Measurements from ENCODE around the gene FERMT1.
"Not testable (repeated sequence)": the region's sequence is repeated elsewhere in the genome, so short reads cannot be mapped to it uniquely, and the experiment has no call there.

Gene FERMT1

DNA sequence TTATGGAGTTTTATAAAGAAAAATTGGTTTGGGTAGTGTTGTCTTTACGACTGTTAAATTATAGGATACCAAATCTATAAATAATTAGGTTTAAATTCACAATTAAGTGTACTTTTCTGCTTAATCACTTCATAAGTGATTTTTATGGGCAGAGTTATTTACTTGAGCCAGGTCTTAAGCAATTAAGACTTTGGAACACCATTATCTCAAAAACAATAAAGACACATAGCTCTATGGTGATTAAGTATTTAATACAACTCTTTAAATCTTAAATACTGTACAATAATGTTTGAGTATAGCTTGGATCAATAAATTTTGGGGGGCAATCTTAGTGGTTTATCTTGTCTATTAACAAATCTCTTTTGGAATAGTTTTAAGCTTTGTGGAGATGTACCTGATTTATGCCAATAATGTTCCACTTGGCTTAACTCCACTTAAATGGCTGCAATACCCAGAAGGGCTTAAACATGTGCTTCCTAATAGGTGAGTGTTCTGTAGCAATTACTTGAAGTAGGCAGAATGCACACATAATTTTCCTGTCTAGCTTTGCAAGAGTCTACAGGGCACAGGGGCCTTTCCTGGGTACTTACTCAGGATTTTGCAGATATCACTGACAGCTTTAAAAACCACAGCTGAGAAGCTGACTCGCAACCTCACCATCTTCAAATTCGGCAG lies 7.5 kb downstream of the FERMT1 start:
- no peak overlapping the region for H3K4me3 ChIP-seq (ENCODE audit: low read depth in 1 of 2, low read length in 2 of 2)
- H3K27me3 ChIP-seq (ENCODE audit: control insufficient read depth in 1 of 2, insufficient read depth in 2 of 2, low read length in 2 of 2), result no peaks in the 10 kb centered on the region
- no peak overlapping the region for H3K27ac ChIP-seq (ENCODE audit: low read depth, low read length)
- H3K4me1 ChIP-seq (ENCODE audit: insufficient read depth, low read length), result no peaks in the 10 kb centered on the region
- peaks cover 5% of the 10 kb centered on the region for H3K9me3 ChIP-seq (ENCODE audit: low read length)
- no peaks in the 10 kb centered on the region for H3K36me3 ChIP-seq (ENCODE audit: insufficient read depth, low read length)
- no peak overlapping the region for H3K9ac ChIP-seq (ENCODE audit: low read length)

DNA sequence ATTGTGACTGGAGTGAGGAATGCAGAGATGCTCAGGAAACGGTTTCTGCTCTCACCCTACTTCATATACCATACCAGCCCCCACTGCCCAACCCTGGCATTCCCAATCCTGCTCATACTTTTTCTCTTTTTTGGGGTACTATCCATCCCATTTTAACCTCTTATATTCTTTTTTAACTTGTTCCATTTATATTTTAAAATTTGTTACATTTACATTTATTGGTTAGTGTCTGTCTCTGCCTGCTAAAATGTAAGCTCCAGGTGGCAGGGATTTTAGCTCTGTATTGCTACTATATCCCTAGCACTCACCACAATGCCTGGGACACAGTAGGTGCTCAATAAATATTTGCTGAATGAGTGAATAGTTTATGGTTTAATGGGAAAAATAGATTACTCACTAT lies 8.1 kb downstream of the FERMT1 start:
- Histone ChIP-seq H3K9me3 (ENCODE audit: low read length) (peaks cover 5% of the 10 kb centered on the region), H3K36me3 (ENCODE audit: insufficient read depth, low read length) (no peaks in the 10 kb centered on the region), H3K4me3 (ENCODE audit: low read depth in 1 of 2, low read length in 2 of 2) (no peak overlapping the region), H3K4me1 (ENCODE audit: insufficient read depth, low read length) (no peaks in the 10 kb centered on the region), H3K27ac (ENCODE audit: low read depth, low read length) (no peak overlapping the region), H3K9ac (ENCODE audit: low read length) (no peak overlapping the region), H3K27me3 (ENCODE audit: control insufficient read depth in 1 of 2, insufficient read depth in 2 of 2, low read length in 2 of 2) (no peaks in the 10 kb centered on the region)

DNA sequence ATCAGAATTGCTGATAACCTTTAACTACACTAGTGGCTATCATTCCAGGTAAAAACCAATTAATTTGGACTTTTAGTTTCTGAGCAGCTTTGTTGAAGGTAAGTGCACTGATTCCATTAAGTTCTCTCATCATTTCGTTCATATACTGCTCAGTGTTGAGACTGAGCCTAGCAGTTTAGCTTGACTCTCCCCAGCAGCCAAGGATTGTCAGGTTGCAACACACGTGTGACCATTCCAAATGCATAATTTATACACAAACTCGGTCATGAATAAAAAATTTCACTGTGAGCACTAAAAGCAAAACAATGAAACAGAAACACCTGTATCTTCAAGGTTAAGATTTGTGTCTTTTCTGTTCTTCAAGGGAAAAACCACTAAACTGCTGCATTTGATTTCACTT lies 8.9 kb downstream of the FERMT1 start:
- no peak overlapping the region for H3K4me3 ChIP-seq (ENCODE audit: low read depth in 1 of 2, low read length in 2 of 2)

GRCh38 chr20:6112965-6113364 lies 9.9 kb downstream of the FERMT1 start:
- not testable (repeated sequence) for H3K36me3 ChIP-seq (ENCODE audit: insufficient read depth, low read length); H3K4me3 ChIP-seq (ENCODE audit: low read depth in 1 of 2, low read length in 2 of 2); H3K27me3 ChIP-seq (ENCODE audit: control insufficient read depth in 1 of 2, insufficient read depth in 2 of 2, low read length in 2 of 2); H3K27ac ChIP-seq (ENCODE audit: low read depth, low read length); H3K9ac ChIP-seq (ENCODE audit: low read length); H3K4me1 ChIP-seq (ENCODE audit: insufficient read depth, low read length); H3K9me3 ChIP-seq (ENCODE audit: low read length)

More for the DNA sequence above, 8.9 kb downstream of the FERMT1 start:
- Histone ChIP-seq H3K9ac (ENCODE audit: low read length) (no peak overlapping the region), H3K27ac (ENCODE audit: low read depth, low read length) (no peak overlapping the region), H3K4me1 (ENCODE audit: insufficient read depth, low read length) (no peaks in the 10 kb centered on the region), H3K9me3 (ENCODE audit: low read length) (peaks cover 5% of the 10 kb centered on the region), H3K27me3 (ENCODE audit: control insufficient read depth in 1 of 2, insufficient read depth in 2 of 2, low read length in 2 of 2) (no peaks in the 10 kb centered on the region), H3K36me3 (ENCODE audit: insufficient read depth, low read length) (no peaks in the 10 kb centered on the region)

DNA sequence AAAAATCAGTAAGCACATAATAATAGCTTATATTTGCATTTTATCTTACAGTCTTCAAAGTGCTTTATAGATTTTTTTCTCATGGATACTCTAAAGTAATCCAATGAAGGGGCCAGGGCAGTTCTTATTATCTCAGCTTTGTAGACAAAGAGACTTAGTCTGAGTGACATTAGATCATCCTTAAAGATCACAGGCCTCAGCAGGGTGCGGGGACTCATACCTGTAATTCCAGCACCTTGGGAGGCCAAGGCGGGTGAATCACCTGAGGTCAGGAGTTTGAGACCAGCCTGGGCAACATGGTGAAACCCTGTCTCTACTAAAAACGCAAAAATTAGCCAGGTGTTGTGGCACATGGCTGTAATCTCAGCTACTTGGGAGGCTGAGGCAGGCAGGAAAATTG lies 14.5 kb downstream of the FERMT1 start:
- Histone ChIP-seq H3K27ac (ENCODE audit: low read depth, low read length) (no peak overlapping the region), H3K36me3 (ENCODE audit: insufficient read depth, low read length) (no peaks in the 10 kb centered on the region), H3K9ac (ENCODE audit: low read length) (no peak overlapping the region), H3K9me3 (ENCODE audit: low read length) (no peaks in the 10 kb centered on the region), H3K4me1 (ENCODE audit: insufficient read depth, low read length) (no peaks in the 10 kb centered on the region), H3K27me3 (ENCODE audit: control insufficient read depth in 1 of 2, insufficient read depth in 2 of 2, low read length in 2 of 2) (no peaks in the 10 kb centered on the region), H3K4me3 (ENCODE audit: low read depth in 1 of 2, low read length in 2 of 2) (no peak overlapping the region)

DNA sequence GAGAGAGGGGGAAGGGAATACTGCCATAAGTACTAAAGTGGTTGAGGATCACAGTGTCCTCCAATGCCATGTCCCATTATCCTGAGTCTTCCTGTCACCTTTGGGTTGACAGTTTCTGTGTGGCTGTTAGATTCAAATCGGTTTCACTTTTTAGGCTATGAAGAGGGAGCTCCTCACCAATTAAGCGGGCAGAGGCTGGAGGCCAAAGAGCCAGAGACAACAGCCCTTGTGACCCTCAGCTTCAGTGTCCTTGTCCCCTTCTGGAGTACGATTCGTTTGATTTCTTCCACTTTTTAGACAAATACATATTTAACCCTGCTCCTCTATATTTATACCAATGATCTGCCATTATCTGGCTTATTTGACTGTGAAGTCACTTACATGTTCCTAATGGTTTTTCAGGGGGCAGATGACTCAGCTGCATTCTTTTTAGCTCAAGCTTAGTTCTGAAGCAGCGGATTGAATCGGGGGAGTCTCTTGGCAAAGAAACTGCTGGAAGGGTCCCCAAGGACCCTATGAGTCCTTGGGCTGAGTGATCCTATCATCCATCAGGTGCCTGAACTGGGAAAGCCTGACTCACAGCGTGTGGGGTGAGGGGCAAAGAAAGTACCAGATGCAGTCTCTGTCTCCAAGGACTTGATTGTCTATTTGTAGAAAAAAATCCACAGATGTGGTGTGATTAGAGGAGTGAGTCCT lies 18.2 kb downstream of the FERMT1 start:
- Histone ChIP-seq H3K27ac (ENCODE audit: low read depth, low read length) (no peak overlapping the region), H3K27me3 (ENCODE audit: control insufficient read depth in 1 of 2, insufficient read depth in 2 of 2, low read length in 2 of 2) (no peaks in the 10 kb centered on the region), H3K4me1 (ENCODE audit: insufficient read depth, low read length) (no peaks in the 10 kb centered on the region), H3K4me3 (ENCODE audit: low read depth in 1 of 2, low read length in 2 of 2) (no peak overlapping the region), H3K9me3 (ENCODE audit: low read length) (no peaks in the 10 kb centered on the region), H3K36me3 (ENCODE audit: insufficient read depth, low read length) (no peaks in the 10 kb centered on the region), H3K9ac (ENCODE audit: low read length) (no peak overlapping the region)

DNA sequence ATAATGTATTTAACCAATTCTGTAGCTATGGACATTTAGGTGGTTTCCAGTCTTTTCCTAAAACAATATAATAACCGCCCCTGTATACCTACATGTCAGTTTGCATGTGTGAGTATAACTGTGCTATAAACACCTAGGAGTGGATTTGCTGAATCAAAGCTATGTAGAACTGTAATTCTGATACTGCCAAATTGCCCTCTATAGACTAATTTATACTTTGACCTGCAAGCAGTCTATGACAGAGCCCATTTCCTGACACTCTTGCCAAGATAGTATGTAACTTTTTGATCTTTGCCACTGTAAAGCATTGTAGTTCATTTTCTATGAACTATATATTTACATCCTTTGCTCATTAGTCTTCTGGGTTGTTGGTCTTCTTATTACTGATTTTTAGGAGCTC lies 19.5 kb downstream of the FERMT1 start:
- H3K27me3 ChIP-seq (ENCODE audit: control insufficient read depth in 1 of 2, insufficient read depth in 2 of 2, low read length in 2 of 2), result no peaks in the 10 kb centered on the region
- H3K27ac ChIP-seq (ENCODE audit: low read depth, low read length), result no peak overlapping the region
- no peak overlapping the region for H3K9ac ChIP-seq (ENCODE audit: low read length)
- H3K4me3 ChIP-seq (ENCODE audit: low read depth in 1 of 2, low read length in 2 of 2), result no peak overlapping the region
- no peaks in the 10 kb centered on the region for H3K4me1 ChIP-seq (ENCODE audit: insufficient read depth, low read length)
- no peaks in the 10 kb centered on the region for H3K9me3 ChIP-seq (ENCODE audit: low read length)
- no peaks in the 10 kb centered on the region for H3K36me3 ChIP-seq (ENCODE audit: insufficient read depth, low read length)

GRCh38 chr20:6101346-6101745 lies 21.5 kb downstream of the FERMT1 start:
- Histone ChIP-seq H3K9ac (ENCODE audit: low read length) (no peak overlapping the region), H3K27ac (ENCODE audit: low read depth, low read length) (no peak overlapping the region), H3K9me3 (ENCODE audit: low read length) (no peaks in the 10 kb centered on the region), H3K4me1 (ENCODE audit: insufficient read depth, low read length) (no peaks in the 10 kb centered on the region), H3K36me3 (ENCODE audit: insufficient read depth, low read length) (no peaks in the 10 kb centered on the region), H3K4me3 (ENCODE audit: low read depth in 1 of 2, low read length in 2 of 2) (no peak overlapping the region), H3K27me3 (ENCODE audit: control insufficient read depth in 1 of 2, insufficient read depth in 2 of 2, low read length in 2 of 2) (no peaks in the 10 kb centered on the region)

- Histone ChIP-seq H3K36me3 (ENCODE audit: insufficient read depth, low read length) (no peaks in the 10 kb centered on the region), H3K9me3 (ENCODE audit: low read length) (no peaks in the 10 kb centered on the region), H3K27ac (ENCODE audit: low read depth, low read length) (no peak overlapping the region), H3K27me3 (ENCODE audit: control insufficient read depth in 1 of 2, insufficient read depth in 2 of 2, low read length in 2 of 2) (no peaks in the 10 kb centered on the region), H3K4me3 (ENCODE audit: low read depth in 1 of 2, low read length in 2 of 2) (no peak overlapping the region), H3K4me1 (ENCODE audit: insufficient read depth, low read length) (no peaks in the 10 kb centered on the region), H3K9ac (ENCODE audit: low read length) (no peak overlapping the region)
Measured at GRCh38 chr20:6100246-6100645, 22.6 kb downstream of the FERMT1 start.

DNA sequence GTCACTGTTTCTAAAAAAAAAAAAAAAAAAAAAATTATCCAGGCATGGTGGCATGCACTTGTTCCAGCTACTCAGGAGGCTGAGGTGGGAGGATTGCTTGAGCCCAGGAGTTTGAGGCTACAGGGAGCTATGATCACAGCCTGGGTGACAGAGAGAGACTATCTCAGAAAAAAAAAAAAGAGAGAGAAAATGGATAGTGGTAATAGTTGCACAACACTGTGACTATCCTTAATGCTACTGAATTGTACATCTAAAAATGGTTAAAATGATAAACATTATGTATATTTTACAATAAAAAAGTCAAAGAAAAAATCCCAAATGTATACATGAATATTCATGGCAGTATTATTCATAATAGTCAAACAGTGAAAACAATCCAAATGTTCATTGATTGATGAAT lies 23.0 kb downstream of the FERMT1 start:
- H3K36me3 ChIP-seq (ENCODE audit: insufficient read depth, low read length), result no peaks in the 10 kb centered on the region

DNA sequence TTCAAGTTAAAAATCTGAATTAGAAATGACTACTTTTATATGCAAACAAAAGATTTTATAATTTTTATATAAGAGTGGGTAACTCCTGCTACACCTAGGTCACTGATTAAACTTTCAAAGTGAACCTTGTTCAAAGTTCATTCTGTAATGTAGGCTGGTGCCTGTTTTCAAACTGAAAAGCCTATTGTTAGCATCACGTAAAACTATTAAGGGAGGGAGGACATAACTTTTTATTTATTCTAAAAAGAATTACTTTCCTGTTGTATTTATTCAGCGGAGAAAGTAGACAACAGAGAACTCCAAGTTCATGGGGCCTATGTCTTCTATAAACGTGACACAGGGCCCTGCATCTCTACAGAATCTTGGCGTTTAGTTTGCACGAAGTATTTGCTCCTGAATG lies 27.4 kb downstream of the FERMT1 start:
- Histone ChIP-seq H3K4me1 (ENCODE audit: insufficient read depth, low read length) (no peaks in the 10 kb centered on the region), H3K9me3 (ENCODE audit: low read length) (no peaks in the 10 kb centered on the region), H3K27me3 (ENCODE audit: control insufficient read depth in 1 of 2, insufficient read depth in 2 of 2, low read length in 2 of 2) (no peaks in the 10 kb centered on the region), H3K4me3 (ENCODE audit: low read depth in 1 of 2, low read length in 2 of 2) (no peak overlapping the region), H3K27ac (ENCODE audit: low read depth, low read length) (no peak overlapping the region), H3K9ac (ENCODE audit: low read length) (no peak overlapping the region), H3K36me3 (ENCODE audit: insufficient read depth, low read length) (no peaks in the 10 kb centered on the region)

More for the DNA sequence above, 23.0 kb downstream of the FERMT1 start:
- no peak overlapping the region for H3K4me3 ChIP-seq (ENCODE audit: low read depth in 1 of 2, low read length in 2 of 2)
- H3K4me1 ChIP-seq (ENCODE audit: insufficient read depth, low read length), result no peaks in the 10 kb centered on the region
- no peaks in the 10 kb centered on the region for H3K27me3 ChIP-seq (ENCODE audit: control insufficient read depth in 1 of 2, insufficient read depth in 2 of 2, low read length in 2 of 2)
- no peaks in the 10 kb centered on the region for H3K9me3 ChIP-seq (ENCODE audit: low read length)
- H3K9ac ChIP-seq (ENCODE audit: low read length), result no peak overlapping the region
- H3K27ac ChIP-seq (ENCODE audit: low read depth, low read length), result no peak overlapping the region

DNA sequence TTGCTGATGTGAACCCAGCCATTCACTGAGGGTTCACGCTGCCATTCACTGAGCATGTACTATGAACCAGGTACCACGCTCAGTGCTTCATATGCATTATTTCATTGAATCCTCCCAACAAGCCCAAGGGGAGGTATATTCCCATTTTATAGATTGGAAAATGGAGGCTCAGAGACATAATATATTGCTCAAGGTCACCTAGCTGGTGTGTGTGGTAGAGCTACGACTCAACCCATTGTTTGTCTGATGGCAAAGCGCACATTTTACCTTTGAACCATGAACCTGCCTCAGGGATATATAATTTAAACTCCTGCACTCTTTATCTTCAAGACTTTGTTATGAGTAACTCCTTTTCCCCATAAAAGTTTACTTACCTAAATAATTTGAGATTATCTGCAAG lies 28.3 kb downstream of the FERMT1 start:
- Histone ChIP-seq H3K36me3 (ENCODE audit: insufficient read depth, low read length) (no peaks in the 10 kb centered on the region), H3K9ac (ENCODE audit: low read length) (no peak overlapping the region), H3K4me3 (ENCODE audit: low read depth in 1 of 2, low read length in 2 of 2) (no peak overlapping the region), H3K9me3 (ENCODE audit: low read length) (no peaks in the 10 kb centered on the region), H3K4me1 (ENCODE audit: insufficient read depth, low read length) (no peaks in the 10 kb centered on the region), H3K27ac (ENCODE audit: low read depth, low read length) (no peak overlapping the region), H3K27me3 (ENCODE audit: control insufficient read depth in 1 of 2, insufficient read depth in 2 of 2, low read length in 2 of 2) (no peaks in the 10 kb centered on the region)
